Fibroblast of villous mesenchyme (primary cell): ENCODE measurements around the gene CDKN2AIP. TPM values are rescaled to one million over a fixed set of nuclear protein-coding genes. Genes with fewer than 3 reads are reported as not detected.
A peak's percentile ranks its signal among the peaks of the same experiment; 100 is the strongest.

ENCODE experiments used
- DNase-seq: peaks from one replicate; pipeline ENCODE4 v3.0.0-alpha.2; 2010; ENCODE audit warnings: low read depth
- H3K4me3 ChIP-seq: 2 replicates; pipeline ENCODE4 v1.5.1; 2011; ENCODE audit warnings: low read depth, mild to moderate bottlenecking, low read length
- total RNA-seq: library from RNA; depleted of rRNA; stranded (reverse); fragments of >200 nt; gene quantifications from 2 replicates; pipeline ENCODE4 v1.2.3, GENCODE V29; 2012
- TF ChIP-seq, protein P1 (sequence below): IDR thresholded peaks from 2 replicates; pipeline ENCODE4 v1.5.1; 2012; ENCODE audit warnings: low read depth, mild to moderate bottlenecking, low read length; ENCODE audit not compliant: insufficient read depth

The CDKN2AIP gene, protein sequence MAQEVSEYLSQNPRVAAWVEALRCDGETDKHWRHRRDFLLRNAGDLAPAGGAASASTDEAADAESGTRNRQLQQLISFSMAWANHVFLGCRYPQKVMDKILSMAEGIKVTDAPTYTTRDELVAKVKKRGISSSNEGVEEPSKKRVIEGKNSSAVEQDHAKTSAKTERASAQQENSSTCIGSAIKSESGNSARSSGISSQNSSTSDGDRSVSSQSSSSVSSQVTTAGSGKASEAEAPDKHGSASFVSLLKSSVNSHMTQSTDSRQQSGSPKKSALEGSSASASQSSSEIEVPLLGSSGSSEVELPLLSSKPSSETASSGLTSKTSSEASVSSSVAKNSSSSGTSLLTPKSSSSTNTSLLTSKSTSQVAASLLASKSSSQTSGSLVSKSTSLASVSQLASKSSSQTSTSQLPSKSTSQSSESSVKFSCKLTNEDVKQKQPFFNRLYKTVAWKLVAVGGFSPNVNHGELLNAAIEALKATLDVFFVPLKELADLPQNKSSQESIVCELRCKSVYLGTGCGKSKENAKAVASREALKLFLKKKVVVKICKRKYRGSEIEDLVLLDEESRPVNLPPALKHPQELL
- 11.9 and 17.3 TPM in 2 replicates for total RNA-seq

DNA sequence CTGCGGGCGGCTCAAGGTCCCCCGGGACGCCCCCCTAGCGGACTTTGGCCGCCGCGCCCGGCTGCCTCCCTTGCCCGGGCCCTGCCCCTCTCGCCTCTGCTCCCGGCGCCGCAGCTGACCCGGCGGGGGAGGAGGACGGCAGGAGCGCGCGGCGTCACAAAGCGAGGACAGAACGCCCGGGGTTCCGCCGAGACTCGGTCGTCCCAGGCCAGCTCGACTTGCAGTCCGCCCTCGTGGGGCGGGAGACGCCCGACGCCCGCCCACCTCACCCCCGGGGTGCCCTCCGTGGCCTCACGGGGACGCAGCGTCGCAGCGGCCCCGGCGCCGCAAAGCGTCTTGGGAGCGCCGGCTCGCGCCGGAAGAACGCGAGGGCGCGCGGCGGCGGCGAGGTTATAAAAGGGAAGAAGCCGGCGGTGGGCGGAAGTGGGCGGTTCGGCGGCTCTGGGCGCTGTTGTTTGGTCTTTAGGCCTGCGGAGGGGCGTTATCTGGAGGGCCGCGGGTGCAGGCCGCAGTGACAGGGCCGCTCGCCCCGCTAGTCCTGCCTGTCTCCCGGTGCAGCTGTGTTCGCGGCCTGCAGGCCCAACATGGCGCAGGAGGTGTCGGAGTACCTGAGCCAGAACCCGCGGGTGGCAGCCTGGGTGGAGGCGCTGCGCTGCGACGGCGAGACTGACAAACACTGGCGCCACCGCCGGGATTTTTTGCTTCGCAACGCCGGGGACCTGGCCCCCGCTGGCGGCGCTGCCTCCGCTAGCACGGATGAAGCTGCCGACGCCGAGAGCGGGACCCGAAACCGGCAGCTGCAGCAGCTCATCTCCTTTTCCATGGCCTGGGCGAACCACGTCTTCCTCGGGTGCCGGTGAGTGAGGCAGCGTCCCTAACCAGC lies at the start of gene CDKN2AIP:
Gene CDKN2AIP (plus strand): TSS at position 423 of the 883 bp plus-strand sequence. CDS start 162 bp downstream, at position 585.
- TF ChIP-seq, protein P1, sequence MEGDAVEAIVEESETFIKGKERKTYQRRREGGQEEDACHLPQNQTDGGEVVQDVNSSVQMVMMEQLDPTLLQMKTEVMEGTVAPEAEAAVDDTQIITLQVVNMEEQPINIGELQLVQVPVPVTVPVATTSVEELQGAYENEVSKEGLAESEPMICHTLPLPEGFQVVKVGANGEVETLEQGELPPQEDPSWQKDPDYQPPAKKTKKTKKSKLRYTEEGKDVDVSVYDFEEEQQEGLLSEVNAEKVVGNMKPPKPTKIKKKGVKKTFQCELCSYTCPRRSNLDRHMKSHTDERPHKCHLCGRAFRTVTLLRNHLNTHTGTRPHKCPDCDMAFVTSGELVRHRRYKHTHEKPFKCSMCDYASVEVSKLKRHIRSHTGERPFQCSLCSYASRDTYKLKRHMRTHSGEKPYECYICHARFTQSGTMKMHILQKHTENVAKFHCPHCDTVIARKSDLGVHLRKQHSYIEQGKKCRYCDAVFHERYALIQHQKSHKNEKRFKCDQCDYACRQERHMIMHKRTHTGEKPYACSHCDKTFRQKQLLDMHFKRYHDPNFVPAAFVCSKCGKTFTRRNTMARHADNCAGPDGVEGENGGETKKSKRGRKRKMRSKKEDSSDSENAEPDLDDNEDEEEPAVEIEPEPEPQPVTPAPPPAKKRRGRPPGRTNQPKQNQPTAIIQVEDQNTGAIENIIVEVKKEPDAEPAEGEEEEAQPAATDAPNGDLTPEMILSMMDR, result no peak
- H3K4me3 ChIP-seq, result peak within 1 kb of the TSS; percentile 93
- peak; percentile 94 for DNase-seq

DNA sequence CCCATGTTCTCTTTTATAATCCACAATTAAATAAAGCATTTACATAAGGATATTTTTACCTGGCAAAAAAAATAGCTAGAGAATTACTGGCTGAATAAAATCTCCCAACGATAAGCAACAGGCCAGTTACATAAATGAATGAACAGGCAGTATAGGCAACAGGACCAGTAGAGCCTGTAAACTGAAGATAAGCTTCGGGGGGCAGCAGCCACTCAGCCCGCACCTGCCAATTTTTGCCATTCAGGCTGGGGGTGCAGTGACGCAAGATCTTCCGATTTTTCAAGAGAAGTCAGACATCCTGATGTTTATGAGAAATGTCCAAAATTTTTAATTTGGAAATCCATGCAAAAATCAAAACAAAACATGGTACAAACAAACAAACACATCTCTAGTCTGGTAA lies 49.0 kb upstream of the CDKN2AIP start:
- no peak overlapping the region for H3K4me3 ChIP-seq
- TF ChIP-seq, protein P1, result no peak
- DNase-seq, result no peak

DNA sequence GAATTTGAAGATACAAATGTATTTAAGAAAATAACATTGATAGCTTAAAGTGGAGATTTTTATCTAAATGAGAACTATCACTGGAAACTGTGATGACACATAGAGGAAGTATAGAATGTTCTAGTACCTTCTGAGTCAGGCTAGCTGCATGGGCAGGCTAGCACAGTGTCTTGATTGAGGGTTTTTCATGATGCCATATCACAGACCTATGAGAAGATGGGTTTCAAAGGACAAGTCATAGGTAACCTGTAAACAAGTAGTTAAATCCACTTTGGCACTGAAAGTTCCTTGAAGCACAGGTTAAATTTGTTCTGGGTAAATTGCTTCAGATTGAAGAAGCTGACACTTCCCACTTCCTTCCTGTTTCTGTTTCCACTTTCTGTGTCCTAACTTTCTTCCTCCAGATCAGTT lies 48.2 kb upstream of the CDKN2AIP start:
- no peak for DNase-seq
- TF ChIP-seq, protein P1, result no peak
- no peak overlapping the region for H3K4me3 ChIP-seq

DNA sequence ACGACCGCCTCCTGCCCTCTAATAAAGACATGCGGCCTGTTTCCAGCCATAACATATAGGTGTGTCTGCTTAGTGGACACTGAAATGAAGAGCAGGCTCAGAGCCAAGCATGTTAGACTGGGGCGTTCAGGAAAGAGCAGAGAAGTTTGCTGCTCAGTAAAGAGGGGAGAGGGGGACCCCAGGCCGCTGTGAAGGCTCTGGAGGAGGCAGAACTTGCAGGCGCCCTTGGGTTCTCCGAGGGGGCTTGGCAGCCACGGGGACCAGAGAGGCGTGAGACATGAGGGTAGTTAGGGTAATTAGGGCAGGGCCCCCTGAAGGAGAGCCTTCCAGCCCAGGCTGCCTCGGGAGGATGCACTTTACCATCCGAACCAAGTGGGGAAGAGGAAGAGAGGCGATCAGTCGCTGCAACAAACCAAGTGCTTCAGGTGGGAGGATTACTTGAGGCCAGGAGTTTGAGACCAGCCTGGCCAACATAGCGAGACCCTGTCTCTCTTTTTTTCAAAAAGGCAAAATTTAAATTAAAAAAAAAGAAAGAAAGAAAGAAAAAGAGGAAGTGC lies 46.6 kb upstream of the CDKN2AIP start:
- peak overlapping the region; percentile 59 for H3K4me3 ChIP-seq
- DNase-seq, result no peak
- TF ChIP-seq, protein P1, result no peak

DNA sequence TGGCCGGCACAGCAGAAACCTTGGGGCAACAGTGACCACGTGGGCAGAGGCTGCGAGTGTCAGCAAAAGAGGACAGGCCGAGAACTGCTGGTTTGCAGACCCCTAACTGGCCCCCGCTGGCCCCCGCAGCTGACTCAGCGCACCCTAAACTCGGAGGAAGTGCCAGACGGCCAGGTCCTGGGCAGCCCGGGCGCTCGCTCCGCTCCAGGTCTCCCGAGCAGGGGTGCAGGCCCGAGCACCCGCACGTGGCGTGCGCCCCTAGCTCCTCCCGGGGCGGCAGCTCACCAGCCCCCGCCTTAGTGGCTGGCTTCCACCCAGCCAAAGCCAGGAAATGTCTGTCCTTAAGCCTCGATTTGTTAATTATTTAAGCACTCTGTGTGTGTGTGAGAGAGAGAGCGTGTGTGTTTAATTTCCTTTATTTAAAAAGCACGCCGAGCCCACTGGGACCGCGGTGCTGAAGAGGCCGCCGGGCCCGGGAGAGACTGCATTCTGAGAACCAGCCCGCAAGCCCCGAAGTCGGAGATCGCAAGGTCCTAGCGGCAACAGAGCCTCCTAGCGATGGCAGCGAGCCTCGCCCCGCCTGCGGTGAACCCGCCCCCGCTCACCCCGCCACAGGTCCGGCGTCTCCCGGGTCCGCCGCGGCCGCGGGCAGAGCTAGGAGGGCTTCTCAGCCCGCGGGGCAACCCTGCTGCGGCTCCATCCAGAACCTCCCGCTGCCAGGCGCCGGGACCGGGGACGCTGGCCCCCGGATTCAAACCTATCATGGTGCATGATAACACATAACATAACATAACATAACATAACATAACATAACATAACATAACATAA lies 45.9 kb upstream of the CDKN2AIP start:
- peak overlapping the region; percentile 59 for H3K4me3 ChIP-seq
- TF ChIP-seq, protein P1, result peak; percentile 71
- peak; percentile 67 for DNase-seq
